Activated naive CD4-positive, alpha-beta T cell treated with Interleukin-2 at 50 U/mL for 16 hours (primary cell): ENCODE measurements around the gene FSCN2.
"Not testable (repeated sequence)": the region's sequence is repeated elsewhere in the genome, so short reads cannot be mapped to it uniquely, and the experiment has no call there.

Experiments
- DNase-seq: peaks from one replicate; pipeline ENCODE4 v3.0.0-alpha.2; 2020

Gene FSCN2

GRCh38 chr17:81580481-81580880 lies 52.3 kb downstream of the FSCN2 start:
- no peak for DNase-seq

- no peak for DNase-seq
Observed at GRCh38 chr17:81581758-81582157, 53.6 kb downstream of the FSCN2 start.

- DNase-seq = no peak
Observed at GRCh38 chr17:81582341-81582740, 54.2 kb downstream of the FSCN2 start.

- no peak for DNase-seq
Observed at GRCh38 chr17:81582749-81583148, 54.6 kb downstream of the FSCN2 start.

- DNase-seq = no peak
Observed at GRCh38 chr17:81583589-81584342, 55.6 kb downstream of the FSCN2 start.

- DNase-seq = not testable (repeated sequence)
Observed at GRCh38 chr17:81584771-81585170, 56.6 kb downstream of the FSCN2 start.

- no peak for DNase-seq
Observed at GRCh38 chr17:81586096-81586495, 57.9 kb downstream of the FSCN2 start.
